ENCODE measurements around the gene MYO16. TPM values are rescaled to one million over a fixed set of nuclear protein-coding genes. Genes with fewer than 3 reads are reported as not detected.

MYO16 gene
- total and polyA plus RNA-seq, 3 donors from 2014 or later: 3.1 to 4.0 (median 3.4) TPM

DNA sequence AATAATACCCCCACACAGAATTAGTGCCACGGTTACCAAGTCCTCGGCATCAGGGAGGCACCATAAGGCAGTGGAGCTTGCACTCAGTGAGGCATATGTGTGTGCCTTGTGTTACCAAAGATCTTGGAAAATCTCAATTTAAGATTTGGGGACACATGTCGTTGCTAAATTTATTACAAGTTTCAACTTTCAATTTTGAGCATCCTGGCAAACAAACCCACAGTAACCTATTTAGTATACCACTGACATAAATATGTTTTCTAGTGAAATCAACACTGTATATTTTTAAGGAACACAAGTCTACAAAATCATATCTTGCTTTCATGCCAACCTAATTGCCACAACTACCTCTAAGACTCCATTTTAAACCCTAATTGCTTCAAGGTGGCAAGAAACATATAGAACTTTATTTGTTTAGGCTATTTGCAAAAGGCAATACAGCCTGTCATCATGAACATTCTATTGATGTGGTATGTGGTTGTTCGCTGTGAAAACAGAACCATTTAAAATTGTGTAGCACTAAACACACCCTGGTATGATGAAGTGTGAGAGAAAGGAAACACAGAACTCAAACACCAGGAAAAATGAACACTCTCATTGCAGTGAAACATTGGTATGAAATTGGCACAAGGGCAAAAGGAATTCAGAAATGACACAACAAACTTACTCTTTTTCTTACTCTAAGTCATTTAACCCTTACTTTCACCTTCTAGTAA, 625.9 kb downstream of the MYO16 start:
- WGBS, 2 donors: 84 to 85% methylated on average over 4 of the region's 4 CpGs

GRCh38 chr13:109256866-109257760, 627.7 kb downstream of the MYO16 start:
- 25 to 33% methylated on average over 3 of the region's 3 CpGs for WGBS, 2 donors
- intact Hi-C loops (cut with DNase I; ENCODE audit: low total_unique reads): no loop called here
- DNase-seq: no peak
- Histone ChIP-seq H3K9me3 (no peaks in the 10 kb centered on the region), H3K4me1 (no peaks in the 10 kb centered on the region), H3K4me3 (no peak overlapping the region), H3K36me3 (ENCODE audit: low read depth, missing control alignments) (no peaks in the 10 kb centered on the region), H3K27ac (no peak overlapping the region), H3K27me3 (no peaks in the 10 kb centered on the region)
- TF ChIP-seq POLR2A (IDR thresholded peaks at IDR 0.05): no peak
- TF ChIP-seq, protein P1, sequence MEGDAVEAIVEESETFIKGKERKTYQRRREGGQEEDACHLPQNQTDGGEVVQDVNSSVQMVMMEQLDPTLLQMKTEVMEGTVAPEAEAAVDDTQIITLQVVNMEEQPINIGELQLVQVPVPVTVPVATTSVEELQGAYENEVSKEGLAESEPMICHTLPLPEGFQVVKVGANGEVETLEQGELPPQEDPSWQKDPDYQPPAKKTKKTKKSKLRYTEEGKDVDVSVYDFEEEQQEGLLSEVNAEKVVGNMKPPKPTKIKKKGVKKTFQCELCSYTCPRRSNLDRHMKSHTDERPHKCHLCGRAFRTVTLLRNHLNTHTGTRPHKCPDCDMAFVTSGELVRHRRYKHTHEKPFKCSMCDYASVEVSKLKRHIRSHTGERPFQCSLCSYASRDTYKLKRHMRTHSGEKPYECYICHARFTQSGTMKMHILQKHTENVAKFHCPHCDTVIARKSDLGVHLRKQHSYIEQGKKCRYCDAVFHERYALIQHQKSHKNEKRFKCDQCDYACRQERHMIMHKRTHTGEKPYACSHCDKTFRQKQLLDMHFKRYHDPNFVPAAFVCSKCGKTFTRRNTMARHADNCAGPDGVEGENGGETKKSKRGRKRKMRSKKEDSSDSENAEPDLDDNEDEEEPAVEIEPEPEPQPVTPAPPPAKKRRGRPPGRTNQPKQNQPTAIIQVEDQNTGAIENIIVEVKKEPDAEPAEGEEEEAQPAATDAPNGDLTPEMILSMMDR (IDR thresholded peaks at IDR 0.05): no peak

More for the DNA sequence above, 625.9 kb downstream of the MYO16 start:
- intact Hi-C loops (cut with DNase I; ENCODE audit: low total_unique reads): no loop called here
- H3K27ac ChIP-seq: no peak overlapping the region
- no peaks in the 10 kb centered on the region for H3K27me3 ChIP-seq
- DNase-seq: no peak
- H3K4me1 ChIP-seq: no peaks in the 10 kb centered on the region
- TF ChIP-seq, protein P1 (IDR thresholded peaks at IDR 0.05): no peak
- no peak for TF ChIP-seq POLR2A (IDR thresholded peaks at IDR 0.05)
- H3K4me3 ChIP-seq: no peak overlapping the region
- no peaks in the 10 kb centered on the region for H3K9me3 ChIP-seq
- no peaks in the 10 kb centered on the region for H3K36me3 ChIP-seq (ENCODE audit: low read depth, missing control alignments)
